B cell (primary cell): ENCODE data around the gene CTXND2. TPM values are rescaled to one million over a fixed set of nuclear protein-coding genes. Genes with fewer than 3 reads are reported as not detected.

Experiments
- ATAC-seq: fragments of 200-7000 bp; cut with Tn5 transposase; one replicate; pipeline ENCODE4 v1.10.0; 2021; ENCODE audit warnings: low read depth, mild to moderate bottlenecking, moderate number of reproducible peaks, moderate library complexity
- CTCF ChIA-PET: fragments of 350-600 bp; sonication (Branson Sonifier 250); formaldehyde crosslinking; loops from one replicate; lab custom pipeline; 2021; ENCODE audit warnings: antibody characterized with exemption, inconsistent platforms; lab: Charles Lee
- POLR2A ChIA-PET: fragments of 350-600 bp; sonication (Branson Sonifier 250); formaldehyde crosslinking; loops from one replicate; lab custom pipeline; 2021; ENCODE audit warnings: antibody characterized with exemption; lab: Charles Lee
- DNase-seq: peaks from one replicate; pipeline ENCODE4 v3.0.0; 2013
- H2AFZ ChIP-seq: 2 replicates; pipeline ENCODE4 v1.6.1; 2012; ENCODE audit warnings: mild to moderate bottlenecking, low read depth, low read length; ENCODE audit not compliant: insufficient read depth, poor library complexity, severe bottlenecking
- H3K27ac ChIP-seq, 2 donors: 1 replicate in 1 of 2; 2 replicates in 1 of 2; pipeline ENCODE4 v1.5.1; 2012 to 2013; ENCODE audit warnings: low read length in 2 of 2, mild to moderate bottlenecking in 2 of 2, moderate library complexity in 1 of 2
- H3K27me3 ChIP-seq, 4 experiments: fragments of 200-600 bp in 1 of 4; sonication (generic) in 1 of 4; replicated peaks in 1 of 4; 1 replicate in 2 of 4; 2 replicates in 2 of 4; pipeline versions ENCODE4 v1.6.1 to v1.7.0; 2013 to 2016; ENCODE audit warnings: low read length in 3 of 4, mild to moderate bottlenecking in 2 of 4, mixed read lengths in 1 of 4, moderate library complexity in 1 of 4; ENCODE audit not compliant: insufficient read depth in 4 of 4, control insufficient read depth in 3 of 4; ENCODE audit errors: control extremely low read depth in 1 of 4
- H3K36me3 ChIP-seq, 2 experiments: replicated peaks in 1 of 2; 1 replicate in 1 of 2; 2 replicates in 1 of 2; pipeline versions ENCODE4 v1.6.1 to v1.7.1; 2013; ENCODE audit warnings: low read length in 1 of 2; ENCODE audit not compliant: insufficient read depth in 2 of 2, control insufficient read depth in 1 of 2; ENCODE audit errors: control extremely low read depth in 1 of 2, extremely low read depth in 1 of 2
- H3K4me1 ChIP-seq, 2 donors: fragments of 200-600 bp in 1 of 2; sonication (generic) in 1 of 2; 1 replicate in 1 of 2; 2 replicates in 1 of 2; pipeline versions ENCODE4 v1.5.1 to v1.6.1; 2013 to 2017; ENCODE audit warnings: low read length in 2 of 2; ENCODE audit not compliant: control insufficient read depth in 2 of 2, insufficient read depth in 2 of 2
- H3K4me2 ChIP-seq: replicated peaks from 2 replicates; pipeline ENCODE3; 2012; ENCODE audit warnings: mild to moderate bottlenecking, low read depth, low read length; ENCODE audit not compliant: poor library complexity, severe bottlenecking
- H3K4me3 ChIP-seq, 5 experiments: fragments of 200-600 bp in 1 of 5; sonication (generic) in 1 of 5; 1 replicate in 3 of 5; 2 replicates in 2 of 5; pipeline versions ENCODE4 v1.5.1 to v1.7.0; 2011 to 2016; ENCODE audit warnings: low read length in 4 of 5, mild to moderate bottlenecking in 4 of 5, low read depth in 2 of 5, control low read depth in 1 of 5, moderate library complexity in 1 of 5; ENCODE audit not compliant: insufficient read depth in 1 of 5; ENCODE audit errors: control extremely low read depth in 1 of 5, extremely low read depth in 1 of 5
- H3K79me2 ChIP-seq: fragments of 200-600 bp; sonication (generic); one replicate; pipeline ENCODE4 v1.6.0; 2016; ENCODE audit warnings: low read length; ENCODE audit not compliant: control insufficient read depth, insufficient read depth
- H3K9ac ChIP-seq: fragments of 200-600 bp; sonication (generic); 2 replicates; pipeline ENCODE4 v1.6.1; 2017; ENCODE audit warnings: mild to moderate bottlenecking, low read length, moderate library complexity
- H3K9me3 ChIP-seq, 3 donors: one replicate each; pipeline versions ENCODE4 v1.6.1 to v1.7.1; 2013; ENCODE audit warnings: low read length in 2 of 3; ENCODE audit not compliant: control insufficient read depth in 2 of 3, insufficient read depth in 1 of 3; ENCODE audit errors: control extremely low read depth in 1 of 3
- H4K20me1 ChIP-seq: 2 replicates; pipeline ENCODE4 v1.6.0; 2012; ENCODE audit warnings: mild to moderate bottlenecking, low read length; ENCODE audit not compliant: insufficient read depth, control insufficient read depth, poor library complexity, severe bottlenecking
- H3K27ac Mint-ChIP-seq: one replicate; pipeline ENCODE4 v1.8.0; 2021; ENCODE audit warnings: mixed read lengths
- H3K27me3 Mint-ChIP-seq: one replicate; pipeline ENCODE4 v1.8.0; 2021; ENCODE audit warnings: mixed read lengths
- H3K4me1 Mint-ChIP-seq: one replicate; pipeline ENCODE4 v1.8.0; 2021; ENCODE audit warnings: mixed read lengths
- H3K4me3 Mint-ChIP-seq: one replicate; pipeline ENCODE4 v1.8.0; 2021; ENCODE audit warnings: mixed read lengths
- H3K9me3 Mint-ChIP-seq: one replicate; pipeline ENCODE4 v1.8.0; 2022; ENCODE audit warnings: mixed read lengths; ENCODE audit not compliant: insufficient read depth
- CTCF ChIP-seq: fragments of 200-600 bp; IDR thresholded peaks from one replicate; pipeline ENCODE4 v1.8.0; 2022; ENCODE audit warnings: antibody characterized with exemption, mild to moderate bottlenecking
- EZH2 ChIP-seq: IDR thresholded peaks from 2 replicates; pipeline ENCODE4 v1.6.1; 2012; ENCODE audit warnings: borderline replicate concordance, low read depth, mild to moderate bottlenecking, moderate library complexity, low read length; ENCODE audit not compliant: insufficient read depth, poor library complexity, severe bottlenecking
- WGBS: methylation state at CpG from one replicate; pipeline ENCODE4 v1.1.5; 2013; ENCODE audit warnings: missing lambda C conversion rate; ENCODE audit not compliant: insufficient coverage; 5-methylcytosine and 5-hydroxymethylcytosine counted together
- intact Hi-C: fragments of 100-400 bp; cut with micrococcal nuclease; formaldehyde crosslinking; loops from one replicate; pipeline ENCODE4 v1.10.0; 2022
- polyA plus RNA-seq: library from polyadenylated mRNA; depleted of rRNA; stranded (reverse); fragments of >200 nt; gene quantifications from 2 replicates; pipeline ENCODE4 v1.2.3, GENCODE V29; 2012
- total RNA-seq, 2 donors: library from RNA; stranded (reverse); fragments of 120-200 nt in 1 of 2; gene quantifications; 1 replicate in 1 of 2; 2 replicates in 1 of 2; pipeline versions ENCODE4 v1.2.3 to v1.2.4, GENCODE V29; 2013 to 2022

The CTXND2 gene
- total and polyA plus RNA-seq, 2 donors (not counting 1 experiment from before 2014, with no cell fraction given), result not detected

- Mint-ChIP-seq H3K4me1 (peaks cover 26% of the 10 kb centered on the region), H3K27me3 (no peaks in the 10 kb centered on the region), H3K9me3 (no peaks in the 10 kb centered on the region), H3K4me3 (no peak overlapping the region), H3K27ac (no peak overlapping the region)
- Histone ChIP-seq H3K4me2 (no peak overlapping the region), H4K20me1 (no peaks in the 10 kb centered on the region), H3K9me3 (peaks cover 2 to 14% (median 6%) of the 10 kb centered on the region in 3 donors), H3K9ac (no peak overlapping the region), H3K27ac (no peak overlapping the region), H3K36me3 (peaks cover 21 to 69% of the 10 kb centered on the region in 2 experiments), H3K79me2 (peaks cover 68% of the 10 kb centered on the region), H3K4me1 (peaks cover 10 to 11% of the 10 kb centered on the region in 2 donors), H2AFZ (no peak overlapping the region), H3K4me3 (no peak overlapping the region), H3K27me3 (no peaks in the 10 kb centered on the region)
- ChIA-PET POLR2A (interaction anchor here (0.7 kb wide), 1 partner anchor 225 kb away, joined by 3 read pairs; the partner anchor contains the start of gene TNFAIP8L2), CTCF (interaction anchor here (1.3 to 2.0 kb wide), 2 partner anchors 9 kb away, joined by 5 to 16 read pairs; no protein-coding TSS in a partner anchor)
- TF ChIP-seq CTCF (no peak), EZH2 (no peak)
- no peak for ATAC-seq
- intact Hi-C loops, result no loop called here
- WGBS, result no CpG with 5 or more reads among the region's 1 CpG
- DNase-seq, result no peak
Observed at GRCh38 chr1:150931773-150932172, 44.8 kb downstream of the CTXND2 start.

- no peaks in the 10 kb centered on the region for H3K4me1 ChIP-seq
- H3K79me2 ChIP-seq, result no peaks in the 10 kb centered on the region
- H3K4me3 Mint-ChIP-seq, result no peak overlapping the region
- no peak overlapping the region for H3K27ac ChIP-seq
- no peaks in the 10 kb centered on the region for H3K9me3 Mint-ChIP-seq
- no peak overlapping the region for H3K4me3 ChIP-seq
- peaks cover 7% of the 10 kb centered on the region for H4K20me1 ChIP-seq
- ChIA-PET POLR2A (no interaction called here), CTCF (interaction anchor here (0.8 kb wide), 1 partner anchor 32 kb away, joined by 3 read pairs; no protein-coding TSS in a partner anchor)
- H3K27ac Mint-ChIP-seq, result no peak overlapping the region
- WGBS, result 100% methylated on average over 4 of the region's 5 CpGs
- intact Hi-C loops, result no loop called here
- no peaks in the 10 kb centered on the region for H3K27me3 ChIP-seq
- H3K9ac ChIP-seq, result no peak overlapping the region
- H3K36me3 ChIP-seq, result peaks cover 5 to 84% of the 10 kb centered on the region in 2 experiments
- no peak overlapping the region for H2AFZ ChIP-seq
- H3K9me3 ChIP-seq, result no peaks in the 10 kb centered on the region
- TF ChIP-seq EZH2 (no peak), CTCF (no peak)
- no peaks in the 10 kb centered on the region for H3K4me1 Mint-ChIP-seq
- DNase-seq, result no peak
- no peaks in the 10 kb centered on the region for H3K27me3 Mint-ChIP-seq
- ATAC-seq, result no peak
- no peak overlapping the region for H3K4me2 ChIP-seq
Observed at GRCh38 chr1:150944856-150945255, 57.9 kb downstream of the CTXND2 start.
